Stimulated activated CD4-positive, alpha-beta T cell treated with anti-CD3 and anti-CD28 coated beads, Interleukin-12 subunit alpha, Interleukin-12 subunit beta, amount 100 ng/mL, for 24 hours (primary cell): ENCODE data around the gene GORASP1.
"Not testable (repeated sequence)": the region's sequence is repeated elsewhere in the genome, so short reads cannot be mapped to it uniquely, and the experiment has no call there.

Experiments
- DNase-seq, 2 experiments: peaks; one replicate each; pipeline ENCODE4 v3.0.0-alpha.2; 2020; ENCODE audit warnings: low read depth in 2 of 2

Gene GORASP1

DNA sequence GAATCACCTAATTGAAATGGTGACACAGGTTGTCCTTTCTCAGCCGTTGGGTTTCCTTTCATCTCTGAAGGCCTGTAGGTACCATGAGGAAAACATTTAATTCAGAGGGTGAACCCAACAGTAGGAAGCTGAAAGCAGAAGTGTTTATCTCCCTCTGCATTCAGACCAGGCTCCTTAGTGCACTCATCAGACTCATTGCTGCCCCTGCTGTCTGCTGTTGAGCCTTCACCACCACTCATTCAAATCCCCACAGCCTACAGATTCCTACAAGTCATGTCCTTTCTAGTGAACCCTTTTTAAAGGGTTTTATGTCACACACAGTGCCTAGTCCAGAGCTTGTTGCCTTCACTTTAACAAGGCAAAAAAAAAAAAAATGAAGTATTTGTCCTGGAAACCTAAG lies 42.2 kb downstream of the GORASP1 start:
- DNase-seq = no peak

DNA sequence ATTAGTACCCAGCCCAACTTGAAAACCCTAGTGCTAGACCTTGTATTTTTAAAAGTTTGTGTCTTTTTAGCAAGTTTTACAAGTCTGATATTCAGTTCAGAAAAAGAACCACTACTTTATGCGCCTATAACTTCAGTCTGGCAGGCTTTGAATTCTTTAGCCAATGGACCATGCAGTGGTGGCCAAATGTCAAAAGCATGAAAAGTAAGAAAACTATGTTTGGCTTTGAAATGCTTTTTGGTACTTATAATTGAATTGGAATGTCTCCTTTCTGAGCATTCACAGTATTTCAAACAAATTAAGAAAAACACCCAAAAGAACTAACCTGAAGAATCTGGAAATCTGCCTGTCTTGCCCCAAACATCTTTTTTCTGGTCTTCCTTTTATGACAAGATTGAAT lies 42.8 kb downstream of the GORASP1 start:
- no peak for DNase-seq

DNA sequence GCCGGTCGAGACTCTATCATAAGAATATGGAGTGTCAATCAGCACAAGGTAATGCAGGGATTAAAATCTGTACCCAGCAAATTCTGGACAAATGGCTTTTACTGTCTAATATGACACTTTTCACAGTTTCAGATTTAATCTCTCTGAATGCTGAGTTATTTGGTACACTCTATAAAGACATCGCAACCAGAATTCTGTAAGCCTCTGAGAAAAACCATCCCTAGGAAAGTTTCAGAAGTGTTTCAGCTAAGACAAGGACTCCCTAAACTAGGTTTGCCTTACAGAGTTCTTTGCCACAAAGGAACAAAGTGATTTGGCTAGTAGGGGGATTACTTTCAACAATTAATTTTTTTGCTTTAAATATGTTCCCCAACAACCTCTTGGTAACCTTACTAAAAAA lies 44.3 kb downstream of the GORASP1 start:
- no peak for DNase-seq

DNA sequence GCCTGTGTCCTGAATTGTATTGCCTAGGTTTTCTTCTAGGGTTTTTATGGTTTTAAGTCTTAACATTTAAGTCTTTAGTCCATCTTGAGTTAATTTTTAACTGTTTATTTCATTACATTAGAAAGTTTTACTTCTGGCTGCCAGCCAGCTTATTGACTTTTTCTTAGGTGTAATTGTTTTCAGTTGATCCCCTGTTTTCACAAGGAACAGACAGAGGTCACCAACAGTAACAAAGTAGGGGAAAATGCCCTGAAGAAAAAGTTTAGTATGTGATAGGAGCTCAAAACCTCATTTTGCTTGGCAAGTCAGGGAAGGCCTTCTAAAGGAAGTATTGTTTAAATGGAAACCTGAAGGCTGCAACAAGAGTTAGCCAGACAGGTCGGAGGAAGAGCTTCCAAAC lies 45.2 kb downstream of the GORASP1 start:
- no peak for DNase-seq

DNA sequence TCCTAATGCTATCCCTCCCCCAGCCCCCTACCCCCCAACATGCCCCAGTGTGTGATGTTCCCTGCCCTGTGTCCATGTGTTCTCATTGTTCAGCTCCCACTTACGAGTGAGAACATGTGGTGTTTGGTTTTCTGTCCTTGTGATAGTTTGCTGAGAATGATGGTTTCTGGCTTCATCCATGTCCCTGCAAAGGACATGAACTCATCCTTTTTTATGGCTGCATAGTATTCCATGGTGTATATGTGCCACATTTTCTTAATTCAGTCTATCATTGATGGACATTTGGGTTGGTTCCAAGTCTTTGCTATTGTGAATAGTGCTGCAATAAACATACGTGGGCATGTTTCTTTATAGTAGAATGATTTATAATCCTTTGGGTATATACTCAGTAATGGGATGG lies 46.2 kb downstream of the GORASP1 start:
- DNase-seq = not testable (repeated sequence)

DNA sequence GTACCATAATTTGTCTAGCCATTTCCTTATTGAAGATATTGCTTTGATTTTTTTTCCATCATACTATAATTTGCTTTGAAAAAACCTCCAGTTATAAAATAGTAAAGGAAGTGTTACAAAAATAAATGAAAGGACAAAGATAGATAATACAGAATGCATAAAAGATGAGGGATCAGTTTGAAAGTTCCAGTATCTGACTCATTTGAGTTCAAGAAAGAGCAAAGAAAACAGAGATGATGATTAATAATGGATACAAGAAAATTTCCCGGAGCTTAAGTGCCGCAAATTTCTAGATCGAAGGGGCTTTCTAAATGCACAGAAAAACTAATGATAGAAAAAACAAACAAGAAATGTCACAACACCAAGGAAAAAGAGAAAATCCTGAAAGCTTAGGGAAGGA lies 51.3 kb downstream of the GORASP1 start:
- DNase-seq = no peak

DNA sequence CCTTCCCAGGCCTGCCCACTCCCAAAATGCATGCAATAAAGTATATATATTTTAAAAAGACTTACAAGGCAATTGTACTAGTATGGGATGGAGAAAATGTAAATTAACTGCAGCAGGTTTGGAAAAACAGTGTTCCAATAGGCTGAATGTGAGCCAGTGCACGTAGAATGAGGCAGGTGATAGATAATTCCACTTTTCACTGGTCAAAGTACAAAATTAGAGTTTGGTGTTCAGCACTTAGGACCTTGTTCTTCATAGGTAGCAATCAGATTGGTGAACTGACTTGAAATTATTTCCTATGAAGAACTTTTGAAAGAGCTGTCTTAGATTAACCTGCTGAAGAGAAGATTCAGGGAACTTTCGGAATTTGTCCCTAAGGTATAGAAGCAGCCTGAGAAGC lies 53.7 kb downstream of the GORASP1 start:
- no peak for DNase-seq

DNA sequence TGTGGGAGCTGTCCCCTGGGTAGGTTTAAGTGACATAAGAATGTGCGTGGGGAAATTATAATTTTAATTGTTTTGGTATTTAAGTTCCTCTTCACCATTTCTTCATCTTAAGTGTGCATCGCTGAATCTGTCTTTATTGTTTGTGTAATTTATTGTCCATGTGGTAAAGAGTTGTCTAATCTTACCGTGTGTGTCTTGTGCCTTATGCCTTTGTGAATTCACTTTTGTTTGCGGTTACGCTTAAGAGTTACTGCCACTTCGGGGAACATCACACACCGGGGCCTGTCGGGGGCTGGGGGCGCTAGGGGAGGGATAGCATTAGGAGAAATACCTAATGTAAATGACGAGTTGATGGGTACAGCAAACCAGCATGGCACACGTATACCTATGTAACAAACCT lies 54.8 kb downstream of the GORASP1 start:
- no peak for DNase-seq

DNA sequence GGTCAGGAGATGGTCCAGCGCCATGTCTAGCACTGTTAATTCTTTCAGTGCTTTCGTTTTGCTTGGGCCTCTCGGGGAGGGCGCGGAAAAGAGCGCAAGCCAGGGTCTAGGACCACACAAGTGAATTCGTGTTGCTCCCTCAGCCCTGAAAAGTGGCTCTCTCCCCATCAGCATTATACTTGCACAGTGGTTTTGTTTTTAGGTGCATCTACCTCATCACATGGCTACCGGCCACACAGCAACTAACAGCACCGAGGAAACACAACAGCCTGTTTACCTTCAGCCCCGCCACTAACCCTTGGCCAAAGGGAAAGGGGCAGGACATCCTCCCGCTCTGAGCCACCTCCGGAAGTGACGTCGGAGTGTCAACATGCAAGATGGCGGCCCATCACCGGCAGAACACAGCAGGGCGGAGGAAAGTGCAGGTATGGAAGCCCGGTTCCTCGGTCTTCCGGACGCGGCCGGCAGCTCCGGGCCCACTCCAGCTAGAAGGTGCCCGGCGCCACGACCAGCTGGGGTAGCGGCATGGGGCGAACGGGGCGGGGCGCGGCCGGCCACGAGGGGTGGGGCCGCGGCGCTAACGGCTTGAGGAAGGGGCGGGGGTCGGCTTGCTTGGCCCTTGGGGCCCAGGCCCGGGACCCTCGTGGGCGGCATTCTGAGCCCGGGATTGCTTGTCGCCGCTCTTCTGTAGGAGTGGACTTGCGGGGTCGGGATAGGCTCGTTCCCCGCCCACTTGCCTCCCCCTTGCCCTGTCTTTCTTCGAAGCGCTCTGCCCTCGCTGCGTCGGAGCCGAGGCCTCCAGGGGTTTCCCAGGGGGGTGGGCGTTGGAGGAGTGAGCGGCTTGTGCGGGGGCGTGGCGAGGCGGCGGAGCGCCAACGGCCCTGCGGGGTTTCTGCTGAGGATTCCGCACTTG lies 55.5 kb downstream of the GORASP1 start, which contains the start of the genes SCN11A and WDR48:
SCN11A (minus strand) TSS at position 296 of the 913 bp plus-strand sequence. CDS start 101,582 bp downstream, outside the sequence.
WDR48 (plus strand) TSS at position 368 of the 913 bp plus-strand sequence; CDS start at position 378, 10 bp downstream.
- peak; percentile 86 to 91 for DNase-seq

DNA sequence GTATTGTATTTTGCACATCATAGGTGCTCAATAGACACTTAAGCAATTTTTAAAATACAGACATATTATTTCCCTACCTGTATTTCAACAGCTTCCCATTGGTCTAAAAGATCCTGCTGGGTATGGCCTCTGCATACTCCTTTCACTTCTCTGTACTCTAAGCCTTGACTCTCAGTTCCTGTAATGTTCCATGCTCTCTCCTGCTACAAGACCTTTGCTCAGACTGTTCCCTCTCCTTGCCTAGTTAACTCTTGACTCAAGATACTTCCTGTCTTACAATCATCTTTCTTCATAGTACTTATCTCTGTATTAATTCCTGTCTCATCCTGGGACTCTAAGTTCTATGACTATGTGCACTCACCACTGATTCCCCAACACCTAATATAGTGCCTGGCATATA lies 57.4 kb downstream of the GORASP1 start:
- no peak for DNase-seq
